Stimulated activated CD8-positive, alpha-beta memory T cell treated with anti-CD3 and anti-CD28 coated beads, Interleukin-12 subunit alpha, Interleukin-12 subunit beta, amount 100 ng/mL, for 4 hours (primary cell): Measurements from ENCODE around the gene ULK2.
A peak's percentile ranks its signal among the peaks of the same experiment; 100 is the strongest.
"Not testable (repeated sequence)": the region's sequence is repeated elsewhere in the genome, so short reads cannot be mapped to it uniquely, and the experiment has no call there.

Experiments used
- DNase-seq: peaks from one replicate; pipeline ENCODE4 v3.0.0-alpha.2; 2020; ENCODE audit warnings: low read depth

Gene ULK2

GRCh38 chr17:19867329-19868078, at the start of gene ULK2:
Gene ULK2, minus strand, starts transcription at chr17:19867936. Its CDS starts 519 bp downstream, at chr17:19867417.
- DNase-seq: peak; percentile 33

GRCh38 chr17:19915245-19915978, 47.7 kb upstream of the ULK2 start:
- DNase-seq: no peak

GRCh38 chr17:19911033-19911432, 43.3 kb upstream of the ULK2 start:
- no peak for DNase-seq

GRCh38 chr17:19909139-19909538, 41.4 kb upstream of the ULK2 start:
- DNase-seq: no peak

GRCh38 chr17:19905502-19905901, 37.8 kb upstream of the ULK2 start:
- no peak for DNase-seq

- no peak for DNase-seq
These were observed 37.2 kb upstream of the ULK2 start for GRCh38 chr17:19904924-19905323.

GRCh38 chr17:19904412-19904811, 36.7 kb upstream of the ULK2 start:
- no peak for DNase-seq

- DNase-seq: no peak
These were observed 33.1 kb upstream of the ULK2 start for GRCh38 chr17:19900809-19901208.

- DNase-seq: no peak
These were observed 30.2 kb upstream of the ULK2 start for GRCh38 chr17:19897903-19898302.

GRCh38 chr17:19897090-19897837, 29.5 kb upstream of the ULK2 start:
- DNase-seq: no peak

- DNase-seq: no peak
These were observed 28.9 kb upstream of the ULK2 start for GRCh38 chr17:19896679-19897078.

- not testable (repeated sequence) for DNase-seq
These were observed 22.8 kb upstream of the ULK2 start for GRCh38 chr17:19890554-19890953.

- DNase-seq: not testable (repeated sequence)
These were observed 22.3 kb upstream of the ULK2 start for GRCh38 chr17:19890001-19890400.

GRCh38 chr17:19886116-19886515, 18.4 kb upstream of the ULK2 start:
- DNase-seq: no peak

- no peak for DNase-seq
These were observed 15.9 kb upstream of the ULK2 start for GRCh38 chr17:19883537-19884215.

- no peak for DNase-seq
These were observed 12.7 kb upstream of the ULK2 start for GRCh38 chr17:19880393-19880792.

GRCh38 chr17:19877364-19877945, 9.7 kb upstream of the ULK2 start:
- DNase-seq: no peak

GRCh38 chr17:19876529-19877161, 8.9 kb upstream of the ULK2 start:
- DNase-seq: no peak

- DNase-seq: no peak
These were observed 6.5 kb upstream of the ULK2 start for GRCh38 chr17:19874256-19874655.

GRCh38 chr17:19873346-19873745, 5.6 kb upstream of the ULK2 start:
- DNase-seq: no peak

GRCh38 chr17:19868079-19868395, 301 bp upstream of the ULK2 start:
- DNase-seq: no peak

- DNase-seq: peak; percentile 25
These were observed 732 bp downstream of the ULK2 start for GRCh38 chr17:19867079-19867328.
